Dermis microvascular lymphatic vessel endothelial cell (primary cell): ENCODE data around the gene LASP1NB. TPM values are rescaled to one million over a fixed set of nuclear protein-coding genes. Genes with fewer than 3 reads are reported as not detected.
"Not testable (repeated sequence)": the region's sequence is repeated elsewhere in the genome, so short reads cannot be mapped to it uniquely, and the experiment has no call there.

Source experiments
- DNase-seq, 2 donors: peaks; one replicate each; pipeline versions ENCODE4 v3.0.0 to v3.0.0-alpha.2; 2010; ENCODE audit warnings: low read depth in 2 of 2
- total RNA-seq: library from RNA; depleted of rRNA; stranded (reverse); fragments of >200 nt; gene quantifications from 2 replicates; pipeline ENCODE4 v1.2.1, GENCODE V29; 2014

The LASP1NB gene

GRCh38 chr17:38959508-38959907 is 34.1 kb downstream of the LASP1NB start:
- DNase-seq: no peak

GRCh38 chr17:38960402-38960801 is 35.0 kb downstream of the LASP1NB start:
- no peak for DNase-seq

GRCh38 chr17:38961413-38961812 is 36.0 kb downstream of the LASP1NB start:
- DNase-seq: peak in 1 of 2 donors; percentile 3

- peak; percentile 65 to 85 for DNase-seq
Measured at GRCh38 chr17:38967290-38967738, 41.9 kb downstream of the LASP1NB start, which contains the start of gene FBXO47. Gene FBXO47, minus strand, starts transcription at chr17:38967403. Its CDS starts 4,378 bp downstream, at chr17:38963025.

GRCh38 chr17:38969281-38969680 is 43.9 kb downstream of the LASP1NB start:
- no peak for DNase-seq

- DNase-seq: no peak
Measured at GRCh38 chr17:38970128-38970527, 44.7 kb downstream of the LASP1NB start.

GRCh38 chr17:38970804-38971203 is 45.4 kb downstream of the LASP1NB start:
- DNase-seq: no peak

GRCh38 chr17:38976187-38976551 is 50.8 kb downstream of the LASP1NB start:
- not testable (repeated sequence) for DNase-seq

GRCh38 chr17:38978180-38978579 is 52.8 kb downstream of the LASP1NB start:
- no peak for DNase-seq

Other genes with a start within 250 kb of the LASP1NB start
- 12.2 and 16.7 TPM in 2 replicates for gene MLLT6, start 220.3 kb upstream of the LASP1NB start, total RNA-seq
- gene CISD3, start 195.3 kb upstream of the LASP1NB start, total RNA-seq: 2.7 and 3.7 TPM in 2 replicates
- 3.2 and 5.6 TPM in 2 replicates for gene PCGF2, start 177.3 kb upstream of the LASP1NB start, total RNA-seq
- 379 and 507 TPM in 2 replicates for gene PSMB3, start 172.9 kb upstream of the LASP1NB start, total RNA-seq
- 26.8 and 41.1 TPM in 2 replicates for gene PIP4K2B, start 126.1 kb upstream of the LASP1NB start, total RNA-seq
- gene CWC25, start 100.3 kb upstream of the LASP1NB start, total RNA-seq: 5.8 and 8.7 TPM in 2 replicates
- gene RPL23, start 71.9 kb upstream of the LASP1NB start, total RNA-seq: 1,151 and 1,302 TPM in 2 replicates
- gene LASP1, start 55.6 kb upstream of the LASP1NB start, total RNA-seq: 57.1 and 80.4 TPM in 2 replicates
- under 0.01 TPM in 1 of 2 replicates, not detected in the other for gene FBXO47, start 41.8 kb downstream of the LASP1NB start, total RNA-seq
- gene PLXDC1, start 226.0 kb downstream of the LASP1NB start, total RNA-seq: not detected in 2 replicates
- not detected in 2 replicates for gene ARL5C, start 240.5 kb downstream of the LASP1NB start, total RNA-seq